Measurements from ENCODE around the gene SLC35E3.

The SLC35E3 gene

DNA sequence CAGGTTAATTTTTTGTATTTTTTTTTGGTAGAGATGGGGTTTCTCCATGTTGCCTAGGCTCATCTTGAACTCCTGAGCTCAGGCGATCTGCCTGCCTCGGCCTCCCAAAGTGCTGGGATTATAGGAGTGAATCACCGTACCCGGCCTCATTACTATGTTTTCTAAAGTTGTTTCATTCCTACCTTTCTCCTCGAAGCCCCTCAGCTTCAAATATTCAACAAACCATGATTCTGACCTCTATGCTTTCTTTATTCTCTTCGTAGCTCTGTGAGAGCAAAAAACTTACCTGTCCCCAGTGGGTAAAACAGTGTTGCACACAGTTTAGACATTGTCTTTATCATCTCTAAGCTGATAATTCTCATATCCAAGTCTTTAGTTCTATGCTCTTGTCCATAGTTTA lies 35.8 kb downstream of the SLC35E3 start:
- TF ChIP-seq, protein P1, sequence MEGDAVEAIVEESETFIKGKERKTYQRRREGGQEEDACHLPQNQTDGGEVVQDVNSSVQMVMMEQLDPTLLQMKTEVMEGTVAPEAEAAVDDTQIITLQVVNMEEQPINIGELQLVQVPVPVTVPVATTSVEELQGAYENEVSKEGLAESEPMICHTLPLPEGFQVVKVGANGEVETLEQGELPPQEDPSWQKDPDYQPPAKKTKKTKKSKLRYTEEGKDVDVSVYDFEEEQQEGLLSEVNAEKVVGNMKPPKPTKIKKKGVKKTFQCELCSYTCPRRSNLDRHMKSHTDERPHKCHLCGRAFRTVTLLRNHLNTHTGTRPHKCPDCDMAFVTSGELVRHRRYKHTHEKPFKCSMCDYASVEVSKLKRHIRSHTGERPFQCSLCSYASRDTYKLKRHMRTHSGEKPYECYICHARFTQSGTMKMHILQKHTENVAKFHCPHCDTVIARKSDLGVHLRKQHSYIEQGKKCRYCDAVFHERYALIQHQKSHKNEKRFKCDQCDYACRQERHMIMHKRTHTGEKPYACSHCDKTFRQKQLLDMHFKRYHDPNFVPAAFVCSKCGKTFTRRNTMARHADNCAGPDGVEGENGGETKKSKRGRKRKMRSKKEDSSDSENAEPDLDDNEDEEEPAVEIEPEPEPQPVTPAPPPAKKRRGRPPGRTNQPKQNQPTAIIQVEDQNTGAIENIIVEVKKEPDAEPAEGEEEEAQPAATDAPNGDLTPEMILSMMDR (IDR thresholded peaks at IDR 0.05): no peak

DNA sequence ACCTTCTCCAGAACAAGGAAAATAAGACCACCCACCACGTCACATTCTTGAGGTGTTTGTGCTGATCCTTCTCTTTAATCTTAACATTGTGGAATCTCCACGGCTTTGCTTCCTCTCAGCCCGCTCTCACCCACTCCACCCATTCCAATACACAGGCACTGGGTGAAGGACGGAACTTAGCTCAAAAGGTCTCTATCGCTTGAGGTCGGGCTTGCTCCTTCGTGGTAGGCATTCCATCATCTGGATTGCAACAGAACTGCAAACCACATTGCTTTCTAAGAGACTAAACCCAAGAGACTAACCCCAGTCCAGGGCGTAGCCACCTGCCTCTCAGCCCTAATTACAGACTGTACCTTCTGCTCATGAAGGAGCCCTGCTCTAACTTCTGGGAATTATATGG lies 38.0 kb downstream of the SLC35E3 start:
- TF ChIP-seq, protein P1 (IDR thresholded peaks at IDR 0.05): no peak

DNA sequence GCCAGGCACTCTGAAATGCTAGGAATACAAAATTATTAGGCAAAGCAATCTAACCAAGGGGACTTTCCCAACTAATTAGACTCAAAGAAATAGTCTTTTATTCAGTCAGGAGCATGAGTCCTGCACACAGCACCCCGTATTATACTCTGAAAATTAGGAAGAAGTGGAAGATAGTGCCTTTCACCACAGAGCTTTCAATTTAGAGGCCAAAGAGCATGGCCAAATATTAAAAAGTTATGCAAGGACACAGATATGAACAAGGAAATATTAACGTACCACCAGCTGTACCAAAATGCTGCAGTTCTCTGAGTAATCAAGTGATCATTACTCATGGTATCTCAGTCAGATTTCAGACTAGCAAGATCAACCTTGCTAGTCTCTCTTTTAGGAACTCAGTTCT lies 39.4 kb downstream of the SLC35E3 start:
- TF ChIP-seq, protein P1 (IDR thresholded peaks at IDR 0.05): no peak

DNA sequence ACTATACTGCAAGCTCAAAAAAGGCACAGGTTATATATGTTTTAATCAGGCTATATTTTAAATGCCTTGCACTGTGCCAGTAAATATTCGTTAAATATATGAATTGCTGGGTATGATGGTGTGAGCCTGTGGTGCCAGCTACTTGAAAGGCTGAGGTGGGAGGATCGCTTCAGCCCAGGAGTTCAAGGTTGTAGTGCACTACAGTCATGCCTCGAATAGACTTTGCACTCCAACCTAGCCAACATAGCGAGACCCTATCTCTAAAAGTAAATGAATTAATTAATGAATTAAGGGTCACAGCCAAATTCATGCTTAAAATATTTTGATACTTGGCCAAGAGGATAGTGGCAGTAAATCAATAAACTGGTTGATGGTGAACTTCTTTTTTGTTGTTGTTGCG lies 39.8 kb downstream of the SLC35E3 start:
- TF ChIP-seq, protein P1 (IDR thresholded peaks at IDR 0.05): no peak

DNA sequence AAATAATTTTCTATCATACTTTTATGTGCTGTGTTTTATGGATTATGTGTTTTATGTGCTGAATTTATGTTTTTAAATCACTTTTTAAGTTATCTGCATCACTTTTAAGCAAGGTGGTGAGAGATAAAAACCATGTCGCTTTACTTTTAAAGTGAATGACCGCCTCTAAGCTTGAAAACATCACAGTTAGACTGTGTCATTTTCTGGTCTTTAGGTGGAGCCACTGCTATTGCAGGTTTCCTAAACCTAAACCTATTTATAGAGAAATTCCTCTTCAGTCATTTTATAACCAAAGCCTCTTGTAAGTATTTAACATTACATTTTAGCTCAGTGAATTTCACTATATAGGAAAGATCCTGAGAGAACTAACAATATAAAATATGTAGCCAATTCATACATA lies 41.0 kb downstream of the SLC35E3 start:
- TF ChIP-seq, protein P1 (IDR thresholded peaks at IDR 0.05): peak; percentile 38; the same call in 1 of the 2 replicates

DNA sequence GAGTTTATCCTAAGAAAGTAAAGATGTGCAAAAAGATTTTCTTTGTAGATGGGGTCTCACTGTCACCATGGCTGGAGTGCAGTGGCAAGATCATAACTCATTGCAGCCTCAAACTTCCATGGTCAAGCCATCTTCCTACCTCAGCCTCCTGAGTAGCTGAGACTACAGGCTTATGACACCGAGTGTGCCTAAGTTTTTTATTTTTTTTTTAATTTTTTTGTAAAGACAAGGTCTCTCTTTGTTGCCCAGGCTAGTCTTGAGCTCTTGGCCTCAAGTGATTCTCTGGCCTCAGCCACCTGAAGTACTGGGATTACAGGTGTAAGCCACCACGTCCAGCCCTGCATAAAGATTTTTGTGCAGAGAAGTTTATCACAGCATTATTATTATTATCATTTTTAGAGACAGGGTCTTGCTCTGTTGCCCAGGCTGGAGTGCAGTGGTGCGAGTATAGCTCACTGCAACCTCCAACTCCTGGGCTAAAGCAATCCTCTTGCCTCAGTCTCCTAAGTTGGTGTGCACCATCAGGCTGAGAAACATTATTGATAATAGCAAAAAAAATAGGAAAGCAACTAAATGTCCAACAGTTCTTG lies 42.7 kb downstream of the SLC35E3 start:
- TF ChIP-seq, protein P1 (IDR thresholded peaks at IDR 0.05): no peak

DNA sequence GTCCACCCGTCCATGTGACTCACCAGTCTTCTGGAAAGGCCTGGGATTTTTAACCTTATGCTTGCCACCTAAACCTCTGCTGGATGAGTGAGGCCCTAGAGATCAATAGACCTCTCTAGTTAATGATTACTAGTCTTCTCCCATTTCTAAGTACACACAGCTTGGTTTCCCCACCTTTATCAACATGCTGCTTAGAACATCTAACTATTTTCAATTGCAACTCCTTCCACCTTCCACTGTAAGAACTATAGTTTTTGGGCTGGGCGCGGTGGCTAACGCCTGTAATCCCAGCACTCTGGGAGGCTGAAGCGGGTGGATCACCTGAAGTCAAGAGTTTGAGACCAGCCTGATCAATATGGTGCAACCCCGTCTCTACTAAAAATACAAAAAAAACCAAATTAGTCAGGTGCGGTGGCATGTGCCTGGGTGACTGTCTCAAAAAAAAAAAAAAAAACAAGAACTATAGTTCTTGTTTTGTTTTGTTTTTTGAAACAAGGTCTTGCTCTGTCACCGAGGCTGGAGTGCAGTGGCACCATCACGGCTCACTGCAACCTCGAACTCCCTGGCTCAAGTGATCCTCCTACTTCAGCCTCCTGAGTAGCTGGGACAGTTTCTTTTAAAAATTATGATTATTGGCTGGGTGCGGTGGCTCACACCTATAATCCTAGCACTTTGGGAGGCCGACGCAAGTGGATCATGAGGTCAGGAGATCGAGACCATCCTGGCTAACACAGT lies 43.3 kb downstream of the SLC35E3 start:
- TF ChIP-seq, protein P1 (IDR thresholded peaks at IDR 0.05): no peak

All from LNCAP (cell line).